Gastroesophageal sphincter (tissue), 3 donors: ENCODE results near the gene SMYD2.

Experiments
- CTCF ChIP-seq, 4 experiments: fragments of 200-600 bp in 2 of 4; fragments of 450-650 bp in 2 of 4; sonication (generic) in 1 of 4; IDR thresholded peaks; one replicate each; pipeline ENCODE4 v1.5.1; 2017 to 2019; ENCODE audit warnings: antibody characterized with exemption in 4 of 4, mild to moderate bottlenecking in 2 of 4, moderate library complexity in 2 of 4
- POLR2AphosphoS5 ChIP-seq: sonication (generic); formaldehyde crosslinking; IDR thresholded peaks from one replicate; pipeline ENCODE4 v1.6.1; 2017; ENCODE audit warnings: antibody characterized with exemption

- no peak for TF ChIP-seq CTCF (IDR thresholded peaks at IDR 0.05)
- TF ChIP-seq POLR2AphosphoS5, result no peak
These were observed 54.6 kb downstream of the SMYD2 start for GRCh38 chr1:214335567-214335966.
